ENCODE data around the gene TAF13.
A peak's percentile ranks its signal among the peaks of the same experiment; 100 is the strongest.

TAF13 gene

DNA sequence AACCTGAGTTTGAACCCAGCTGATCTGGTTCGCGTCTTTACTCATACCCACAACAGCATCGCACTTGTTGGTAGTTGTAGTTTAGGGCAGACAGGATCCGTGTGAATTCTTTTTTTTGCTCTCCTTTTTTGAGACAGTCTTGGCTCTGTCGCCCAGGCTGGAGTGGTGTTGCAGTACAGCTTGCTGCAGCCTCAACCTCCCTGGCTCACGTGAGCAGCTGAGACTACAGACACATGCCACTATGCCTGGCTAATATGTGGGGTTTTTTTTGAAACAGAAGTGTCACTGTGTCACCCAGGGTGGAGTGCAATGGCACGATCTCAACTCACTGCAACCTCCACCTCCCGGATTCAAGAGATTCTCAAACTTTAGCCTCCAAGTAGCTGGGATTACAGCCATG, 7.9 kb downstream of the TAF13 start:
- H3K4me3 ChIP-seq (ENCODE audit: low read depth, low read length) = no peak overlapping the region
- peaks cover 28 to 68% of the 10 kb centered on the region in 2 experiments; a peak in 2 of 3 replicates for H3K36me3 ChIP-seq (ENCODE audit: control insufficient read depth in 2 of 2, insufficient read depth in 1 of 2, low read length in 2 of 2)
- H3K27ac ChIP-seq (ENCODE audit: extremely low read depth, low read depth, low read length) = no peak overlapping the region
- ChIA-PET CTCF (interaction anchor here (0.9 to 1.5 kb wide), 2 partner anchors 16 to 21 kb away, joined by 3 read pairs; no protein-coding TSS in a partner anchor), POLR2A (interaction anchor here (0.8 kb wide), 1 partner anchor 32 kb away, joined by 3 read pairs; no protein-coding TSS in a partner anchor)
- no peaks in the 10 kb centered on the region for H3K4me1 ChIP-seq (ENCODE audit: control insufficient read depth, insufficient read depth, low read length)
- TF ChIP-seq MEIS1 (CRISPR knock-in tag; IDR thresholded peaks at IDR 0.05; ENCODE audit: borderline replicate concordance) = no peak
- no peak for TF ChIP-seq ZNF658 (tag by site-specific recombination; IDR thresholded peaks at IDR 0.05)
- no peak for TF ChIP-seq ZSCAN23 (tag by site-specific recombination; IDR thresholded peaks at IDR 0.05)
- no peak for TF ChIP-seq SP3 (tag by site-specific recombination; IDR thresholded peaks at IDR 0.05)
- no peak for TF ChIP-seq ZNF560 (tag by site-specific recombination; IDR thresholded peaks at IDR 0.05; ENCODE audit: borderline replicate concordance)
- TF ChIP-seq, protein P1, sequence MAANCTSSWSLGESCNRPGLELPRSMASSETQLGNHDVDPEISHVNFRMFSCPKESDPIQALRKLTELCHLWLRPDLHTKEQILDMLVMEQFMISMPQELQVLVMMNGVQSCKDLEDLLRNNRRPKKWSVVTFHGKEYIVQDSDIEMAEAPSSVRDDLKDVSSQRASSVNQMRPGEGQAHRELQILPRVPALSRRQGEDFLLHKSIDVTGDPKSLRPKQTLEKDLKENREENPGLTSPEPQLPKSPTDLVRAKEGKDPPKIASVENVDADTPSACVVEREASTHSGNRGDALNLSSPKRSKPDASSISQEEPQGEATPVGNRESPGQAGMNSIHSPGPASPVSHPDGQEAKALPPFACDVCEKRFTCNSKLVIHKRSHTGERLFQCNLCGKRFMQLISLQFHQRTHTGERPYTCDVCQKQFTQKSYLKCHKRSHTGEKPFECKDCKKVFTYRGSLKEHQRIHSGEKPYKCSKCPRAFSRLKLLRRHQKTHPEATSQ (tag by site-specific recombination; IDR thresholded peaks at IDR 0.05) = no peak
- no peaks in the 10 kb centered on the region for H3K9me3 ChIP-seq (ENCODE audit: control insufficient read depth, insufficient read depth, low read depth, low read length)

DNA sequence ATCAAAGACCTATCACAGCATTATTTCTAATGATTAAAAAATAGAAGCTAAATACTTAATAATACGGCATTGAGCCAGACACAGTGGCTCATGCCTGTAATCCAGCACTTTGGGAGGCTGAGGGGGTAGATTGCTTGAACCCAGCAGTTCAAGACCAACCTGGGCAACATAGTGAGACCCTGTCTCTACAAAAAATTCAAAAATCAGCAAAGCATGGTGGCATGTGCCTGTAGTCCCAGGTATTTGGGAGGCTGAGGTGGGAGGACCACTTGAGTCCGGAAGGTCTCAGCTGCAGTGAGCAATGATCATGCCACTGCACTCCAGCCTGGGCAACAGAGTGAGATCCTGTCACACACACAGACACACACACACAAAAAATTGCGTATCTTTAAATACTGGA, 10.7 kb downstream of the TAF13 start:
- H3K4me3 ChIP-seq (ENCODE audit: low read depth, low read length) = no peak overlapping the region
- CTCF ChIA-PET = no interaction called here
- POLR2A ChIA-PET = no interaction called here
- H3K36me3 ChIP-seq (ENCODE audit: control insufficient read depth in 2 of 2, insufficient read depth in 1 of 2, low read length in 2 of 2) = peaks cover 35 to 63% of the 10 kb centered on the region in 2 experiments; a peak in 2 of 3 replicates
- no peak overlapping the region for H3K27ac ChIP-seq (ENCODE audit: extremely low read depth, low read depth, low read length)
- H3K9me3 ChIP-seq (ENCODE audit: control insufficient read depth, insufficient read depth, low read depth, low read length) = no peaks in the 10 kb centered on the region
- H3K4me1 ChIP-seq (ENCODE audit: control insufficient read depth, insufficient read depth, low read length) = no peaks in the 10 kb centered on the region
- TF ChIP-seq ZNF776 (tag by site-specific recombination; IDR thresholded peaks at IDR 0.05; ENCODE audit: borderline replicate concordance) = no peak
- peak; percentile 87 for TF ChIP-seq ZNF121 (tag by site-specific recombination; IDR thresholded peaks at IDR 0.05)

DNA sequence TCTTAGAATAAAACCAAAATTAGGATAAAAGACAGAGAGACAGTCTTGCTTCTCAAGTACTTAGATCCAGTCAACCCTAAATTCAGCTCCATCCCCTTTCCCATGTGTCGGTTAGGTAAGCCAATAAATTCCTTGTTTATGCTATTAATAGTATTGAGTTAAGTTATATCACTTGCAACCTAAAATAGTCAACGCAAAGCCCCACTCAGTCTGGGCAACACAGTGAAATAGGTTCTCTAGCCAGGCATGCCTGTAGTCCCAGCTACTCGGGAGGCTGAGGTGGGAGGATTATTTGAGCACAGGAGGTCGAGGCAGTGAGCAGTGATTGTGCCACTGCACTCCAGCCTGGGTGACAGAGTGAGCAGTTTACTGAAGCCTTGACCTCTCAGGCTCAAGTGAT, 14.6 kb downstream of the TAF13 start:
- CTCF ChIA-PET = interaction anchor here (0.7 kb wide), 2 partner anchors 278 to 1417 kb away, joined by 3 read pairs; no protein-coding TSS in a partner anchor
- POLR2A ChIA-PET = interaction anchor here (1.2 kb wide), 2 partner anchors 15 to 19 kb away, joined by 4 read pairs; partner anchors contain the start of genes TAF13 and WDR47
- H3K4me1 ChIP-seq (ENCODE audit: control insufficient read depth, insufficient read depth, low read length) = no peaks in the 10 kb centered on the region
- TF ChIP-seq ZNF837 (tag by site-specific recombination; IDR thresholded peaks at IDR 0.05) (no peak), ZNF132 (tag by site-specific recombination; IDR thresholded peaks at IDR 0.05; ENCODE audit: borderline replicate concordance) (no peak), ZNF623 (tag by site-specific recombination; IDR thresholded peaks at IDR 0.05) (no peak), ZNF660 (tag by site-specific recombination; IDR thresholded peaks at IDR 0.05) (no peak), KLF9 (tag by site-specific recombination; IDR thresholded peaks at IDR 0.05; ENCODE audit: low read depth) (no peak), ZBTB21 (tag by site-specific recombination; IDR thresholded peaks at IDR 0.05) (no peak), HOXC10 (CRISPR knock-in tag; IDR thresholded peaks at IDR 0.05) (no peak)
- TF ChIP-seq, protein P2, sequence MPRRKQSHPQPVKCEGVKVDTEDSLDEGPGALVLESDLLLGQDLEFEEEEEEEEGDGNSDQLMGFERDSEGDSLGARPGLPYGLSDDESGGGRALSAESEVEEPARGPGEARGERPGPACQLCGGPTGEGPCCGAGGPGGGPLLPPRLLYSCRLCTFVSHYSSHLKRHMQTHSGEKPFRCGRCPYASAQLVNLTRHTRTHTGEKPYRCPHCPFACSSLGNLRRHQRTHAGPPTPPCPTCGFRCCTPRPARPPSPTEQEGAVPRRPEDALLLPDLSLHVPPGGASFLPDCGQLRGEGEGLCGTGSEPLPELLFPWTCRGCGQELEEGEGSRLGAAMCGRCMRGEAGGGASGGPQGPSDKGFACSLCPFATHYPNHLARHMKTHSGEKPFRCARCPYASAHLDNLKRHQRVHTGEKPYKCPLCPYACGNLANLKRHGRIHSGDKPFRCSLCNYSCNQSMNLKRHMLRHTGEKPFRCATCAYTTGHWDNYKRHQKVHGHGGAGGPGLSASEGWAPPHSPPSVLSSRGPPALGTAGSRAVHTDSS (tag by site-specific recombination; IDR thresholded peaks at IDR 0.05) = no peak
- TF ChIP-seq, protein P3, sequence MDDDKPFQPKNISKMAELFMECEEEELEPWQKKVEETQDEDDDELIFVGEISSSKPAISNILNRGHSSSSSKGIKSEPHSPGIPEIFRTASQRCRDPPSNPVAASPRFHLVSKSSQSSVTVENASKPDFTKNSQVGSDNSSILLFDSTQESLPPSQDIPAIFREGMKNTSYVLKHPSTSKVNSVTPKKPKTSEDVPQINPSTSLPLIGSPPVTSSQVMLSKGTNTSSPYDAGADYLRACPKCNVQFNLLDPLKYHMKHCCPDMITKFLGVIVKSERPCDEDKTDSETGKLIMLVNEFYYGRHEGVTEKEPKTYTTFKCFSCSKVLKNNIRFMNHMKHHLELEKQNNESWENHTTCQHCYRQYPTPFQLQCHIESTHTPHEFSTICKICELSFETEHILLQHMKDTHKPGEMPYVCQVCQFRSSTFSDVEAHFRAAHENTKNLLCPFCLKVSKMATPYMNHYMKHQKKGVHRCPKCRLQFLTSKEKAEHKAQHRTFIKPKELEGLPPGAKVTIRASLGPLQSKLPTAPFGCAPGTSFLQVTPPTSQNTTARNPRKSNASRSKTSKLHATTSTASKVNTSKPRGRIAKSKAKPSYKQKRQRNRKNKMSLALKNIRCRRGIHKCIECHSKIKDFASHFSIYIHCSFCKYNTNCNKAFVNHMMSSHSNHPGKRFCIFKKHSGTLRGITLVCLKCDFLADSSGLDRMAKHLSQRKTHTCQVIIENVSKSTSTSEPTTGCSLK (tag by site-specific recombination; IDR thresholded peaks at IDR 0.05) = no peak
- no peak overlapping the region for H3K27ac ChIP-seq (ENCODE audit: extremely low read depth, low read depth, low read length)
- H3K4me3 ChIP-seq (ENCODE audit: low read depth, low read length) = no peak overlapping the region
- H3K9me3 ChIP-seq (ENCODE audit: control insufficient read depth, insufficient read depth, low read depth, low read length) = no peaks in the 10 kb centered on the region
- H3K36me3 ChIP-seq (ENCODE audit: control insufficient read depth in 2 of 2, insufficient read depth in 1 of 2, low read length in 2 of 2) = peaks cover 31 to 33% of the 10 kb centered on the region in 2 experiments; a peak in 2 of 3 replicates
